ENCODE data around the gene WIPF3. TPM values are rescaled to one million over a fixed set of nuclear protein-coding genes. Genes with fewer than 3 reads are reported as not detected.

WIPF3 gene
- total and polyA plus RNA-seq, 4 donors, result 0.20 to 2.8 (median 0.29) TPM

- DNase-seq, result no peak
- H3K4me1 ChIP-seq (ENCODE audit: control insufficient read depth in 5 of 5, insufficient read depth in 5 of 5, low read length in 5 of 5), result no peaks in the 10 kb centered on the region
- no peak for ATAC-seq (ENCODE audit: insufficient read depth, low FRiP score)
- no peak overlapping the region for H3K4me3 ChIP-seq
- peaks cover 0 to 3% (median 0%) of the 10 kb centered on the region in 4 donors for H3K9me3 ChIP-seq (ENCODE audit: control insufficient read depth in 4 of 4, insufficient read depth in 3 of 4, low read length in 3 of 4)
- WGBS, 2 donors, result 15 to 36% methylated on average over 8 of the region's 8 CpGs
- H3K9ac ChIP-seq (ENCODE audit: insufficient read depth in 1 of 2, low read length in 2 of 2), result no peak overlapping the region
- H3K36me3 ChIP-seq (ENCODE audit: control insufficient read depth in 4 of 4, insufficient read depth in 4 of 4, low read length in 4 of 4), result peaks cover 0 to 14% (median 3%) of the 10 kb centered on the region in 4 donors
- no peaks in the 10 kb centered on the region for H3K27me3 ChIP-seq (ENCODE audit: control insufficient read depth in 3 of 3, insufficient read depth in 3 of 3, low read length in 2 of 3)
- H3K27ac ChIP-seq (ENCODE audit: low read depth in 1 of 2, low read length in 1 of 2), result no peak overlapping the region
- TF ChIP-seq CTCF (IDR thresholded peaks at IDR 0.05; ENCODE audit: control extremely low read depth, extremely low read depth), result no peak
Observed at GRCh38 chr7:29955799-29956486, 149.6 kb downstream of the WIPF3 start.

GRCh38 chr7:29956487-29956836, 150.2 kb downstream of the WIPF3 start:
- H3K9me3 ChIP-seq (ENCODE audit: control insufficient read depth in 4 of 4, insufficient read depth in 3 of 4, low read length in 3 of 4), result no peaks in the 10 kb centered on the region
- no peaks in the 10 kb centered on the region for H3K27me3 ChIP-seq (ENCODE audit: control insufficient read depth in 3 of 3, insufficient read depth in 3 of 3, low read length in 2 of 3)
- no peak overlapping the region for H3K27ac ChIP-seq (ENCODE audit: low read depth in 1 of 2, low read length in 1 of 2)
- no peak overlapping the region for H3K9ac ChIP-seq (ENCODE audit: insufficient read depth in 1 of 2, low read length in 2 of 2)
- 33 to 44% methylated on average over 3 of the region's 3 CpGs for WGBS, 2 donors
- H3K36me3 ChIP-seq (ENCODE audit: control insufficient read depth in 4 of 4, insufficient read depth in 4 of 4, low read length in 4 of 4), result peaks cover 0 to 10% (median under 1%) of the 10 kb centered on the region in 4 donors
- DNase-seq (no peak), ATAC-seq (ENCODE audit: insufficient read depth, low FRiP score) (no peak)
- H3K4me3 ChIP-seq, result no peak overlapping the region
- no peaks in the 10 kb centered on the region for H3K4me1 ChIP-seq (ENCODE audit: control insufficient read depth in 5 of 5, insufficient read depth in 5 of 5, low read length in 5 of 5)
- TF ChIP-seq CTCF (IDR thresholded peaks at IDR 0.05; ENCODE audit: control extremely low read depth, extremely low read depth), result no peak

- TF ChIP-seq CTCF (IDR thresholded peaks at IDR 0.05; ENCODE audit: control extremely low read depth, extremely low read depth), result no peak
- H3K9me3 ChIP-seq (ENCODE audit: control insufficient read depth in 4 of 4, insufficient read depth in 3 of 4, low read length in 3 of 4), result no peaks in the 10 kb centered on the region
- peaks cover 0 to 6% (median 0%) of the 10 kb centered on the region in 4 donors for H3K36me3 ChIP-seq (ENCODE audit: control insufficient read depth in 4 of 4, insufficient read depth in 4 of 4, low read length in 4 of 4)
- no peaks in the 10 kb centered on the region for H3K27me3 ChIP-seq (ENCODE audit: control insufficient read depth in 3 of 3, insufficient read depth in 3 of 3, low read length in 2 of 3)
- WGBS, 2 donors, result 91 to 95% methylated on average over 9 of the region's 9 CpGs
- H3K27ac ChIP-seq (ENCODE audit: low read depth in 1 of 2, low read length in 1 of 2), result no peak overlapping the region
- no peak overlapping the region for H3K9ac ChIP-seq (ENCODE audit: insufficient read depth in 1 of 2, low read length in 2 of 2)
- DNase-seq (no peak), ATAC-seq (ENCODE audit: insufficient read depth, low FRiP score) (no peak)
- no peaks in the 10 kb centered on the region for H3K4me1 ChIP-seq (ENCODE audit: control insufficient read depth in 5 of 5, insufficient read depth in 5 of 5, low read length in 5 of 5)
- no peak overlapping the region for H3K4me3 ChIP-seq
Observed at GRCh38 chr7:29957521-29958310, 151.4 kb downstream of the WIPF3 start.
